ENCODE results near the gene CAPN7.

- no peak for TF ChIP-seq CSDC2 (CRISPR knock-in tag; IDR thresholded peaks at IDR 0.05)
- TF ChIP-seq, protein P1, sequence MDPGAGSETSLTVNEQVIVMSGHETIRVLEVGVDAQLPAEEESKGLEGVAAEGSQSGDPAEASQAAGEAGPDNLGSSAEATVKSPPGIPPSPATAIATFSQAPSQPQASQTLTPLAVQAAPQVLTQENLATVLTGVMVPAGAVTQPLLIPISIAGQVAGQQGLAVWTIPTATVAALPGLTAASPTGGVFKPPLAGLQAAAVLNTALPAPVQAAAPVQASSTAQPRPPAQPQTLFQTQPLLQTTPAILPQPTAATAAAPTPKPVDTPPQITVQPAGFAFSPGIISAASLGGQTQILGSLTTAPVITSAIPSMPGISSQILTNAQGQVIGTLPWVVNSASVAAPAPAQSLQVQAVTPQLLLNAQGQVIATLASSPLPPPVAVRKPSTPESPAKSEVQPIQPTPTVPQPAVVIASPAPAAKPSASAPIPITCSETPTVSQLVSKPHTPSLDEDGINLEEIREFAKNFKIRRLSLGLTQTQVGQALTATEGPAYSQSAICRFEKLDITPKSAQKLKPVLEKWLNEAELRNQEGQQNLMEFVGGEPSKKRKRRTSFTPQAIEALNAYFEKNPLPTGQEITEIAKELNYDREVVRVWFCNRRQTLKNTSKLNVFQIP (CRISPR knock-in tag; IDR thresholded peaks at IDR 0.05; ENCODE audit: borderline replicate concordance, low read depth) = no peak
- no peak for TF ChIP-seq OSR1 (CRISPR knock-in tag; IDR thresholded peaks at IDR 0.05)
- TF ChIP-seq, protein P2, sequence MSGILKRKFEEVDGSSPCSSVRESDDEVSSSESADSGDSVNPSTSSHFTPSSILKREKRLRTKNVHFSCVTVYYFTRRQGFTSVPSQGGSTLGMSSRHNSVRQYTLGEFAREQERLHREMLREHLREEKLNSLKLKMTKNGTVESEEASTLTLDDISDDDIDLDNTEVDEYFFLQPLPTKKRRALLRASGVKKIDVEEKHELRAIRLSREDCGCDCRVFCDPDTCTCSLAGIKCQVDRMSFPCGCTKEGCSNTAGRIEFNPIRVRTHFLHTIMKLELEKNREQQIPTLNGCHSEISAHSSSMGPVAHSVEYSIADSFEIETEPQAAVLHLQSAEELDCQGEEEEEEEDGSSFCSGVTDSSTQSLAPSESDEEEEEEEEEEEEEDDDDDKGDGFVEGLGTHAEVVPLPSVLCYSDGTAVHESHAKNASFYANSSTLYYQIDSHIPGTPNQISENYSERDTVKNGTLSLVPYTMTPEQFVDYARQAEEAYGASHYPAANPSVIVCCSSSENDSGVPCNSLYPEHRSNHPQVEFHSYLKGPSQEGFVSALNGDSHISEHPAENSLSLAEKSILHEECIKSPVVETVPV (CRISPR knock-in tag; IDR thresholded peaks at IDR 0.05) = no peak
- TF ChIP-seq PPARA (CRISPR knock-in tag; IDR thresholded peaks at IDR 0.05; ENCODE audit: borderline replicate concordance) = no peak
- no peak for TF ChIP-seq ARNTL (CRISPR knock-in tag; IDR thresholded peaks at IDR 0.05; ENCODE audit: borderline replicate concordance, low read depth)
- no peak for TF ChIP-seq ZNF8 (CRISPR knock-in tag; IDR thresholded peaks at IDR 0.05)
- TF ChIP-seq ZNF565 (CRISPR knock-in tag; conservative IDR thresholded peaks at IDR 0.05; ENCODE audit: low read depth) = no peak
- TF ChIP-seq, protein P3, sequence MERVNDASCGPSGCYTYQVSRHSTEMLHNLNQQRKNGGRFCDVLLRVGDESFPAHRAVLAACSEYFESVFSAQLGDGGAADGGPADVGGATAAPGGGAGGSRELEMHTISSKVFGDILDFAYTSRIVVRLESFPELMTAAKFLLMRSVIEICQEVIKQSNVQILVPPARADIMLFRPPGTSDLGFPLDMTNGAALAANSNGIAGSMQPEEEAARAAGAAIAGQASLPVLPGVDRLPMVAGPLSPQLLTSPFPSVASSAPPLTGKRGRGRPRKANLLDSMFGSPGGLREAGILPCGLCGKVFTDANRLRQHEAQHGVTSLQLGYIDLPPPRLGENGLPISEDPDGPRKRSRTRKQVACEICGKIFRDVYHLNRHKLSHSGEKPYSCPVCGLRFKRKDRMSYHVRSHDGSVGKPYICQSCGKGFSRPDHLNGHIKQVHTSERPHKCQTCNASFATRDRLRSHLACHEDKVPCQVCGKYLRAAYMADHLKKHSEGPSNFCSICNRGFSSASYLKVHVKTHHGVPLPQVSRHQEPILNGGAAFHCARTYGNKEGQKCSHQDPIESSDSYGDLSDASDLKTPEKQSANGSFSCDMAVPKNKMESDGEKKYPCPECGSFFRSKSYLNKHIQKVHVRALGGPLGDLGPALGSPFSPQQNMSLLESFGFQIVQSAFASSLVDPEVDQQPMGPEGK (CRISPR knock-in tag; IDR thresholded peaks at IDR 0.05; ENCODE audit: borderline replicate concordance) = no peak
- TF ChIP-seq TCF4 (CRISPR knock-in tag; IDR thresholded peaks at IDR 0.05; ENCODE audit: borderline replicate concordance) = no peak
- no peak for TF ChIP-seq CREB5 (CRISPR knock-in tag; IDR thresholded peaks at IDR 0.05; ENCODE audit: low read depth)
- no peak for TF ChIP-seq TOX (CRISPR knock-in tag; IDR thresholded peaks at IDR 0.05; ENCODE audit: borderline replicate concordance)
- no peak for TF ChIP-seq ZFP30 (CRISPR knock-in tag; IDR thresholded peaks at IDR 0.05)
- no peak for TF ChIP-seq ZFP3 (CRISPR knock-in tag; IDR thresholded peaks at IDR 0.05)
These were observed 37.9 kb downstream of the CAPN7 start for GRCh38 chr3:15243822-15244482.

All from SK-N-SH treated with all-trans-retinoic acid at 6 μM for 48 hours (cell line).